HEK293 (cell line): Measurements from ENCODE around the gene ISG15.

Source experiments
- CTCF ChIP-seq: fragments of 450-650 bp; formaldehyde crosslinking; IDR thresholded peaks from 2 replicates; pipeline ENCODE4 v1.5.1; 2016; ENCODE audit warnings: missing biosample characterization, missing genetic modification characterization
- ZNF274 ChIP-seq, 2 experiments: fragments of 200-500 bp in 1 of 2; fragments of 450-650 bp in 1 of 2; sonication (Bioruptor generic) in 1 of 2; formaldehyde crosslinking in 1 of 2; IDR thresholded peaks; 2 replicates each; pipeline versions ENCODE4 v1.5.1 to v1.6.1; 2014 to 2016; ENCODE audit warnings: borderline replicate concordance in 1 of 2, inconsistent platforms in 1 of 2, low read length in 1 of 2, missing biosample characterization in 1 of 2, missing genetic modification characterization in 1 of 2
- ZNF311 ChIP-seq: fragments of 450-650 bp; formaldehyde crosslinking; IDR thresholded peaks from 2 replicates; pipeline ENCODE4 v1.5.1; 2017; ENCODE audit warnings: missing biosample characterization, missing genetic modification characterization, borderline replicate concordance

DNA sequence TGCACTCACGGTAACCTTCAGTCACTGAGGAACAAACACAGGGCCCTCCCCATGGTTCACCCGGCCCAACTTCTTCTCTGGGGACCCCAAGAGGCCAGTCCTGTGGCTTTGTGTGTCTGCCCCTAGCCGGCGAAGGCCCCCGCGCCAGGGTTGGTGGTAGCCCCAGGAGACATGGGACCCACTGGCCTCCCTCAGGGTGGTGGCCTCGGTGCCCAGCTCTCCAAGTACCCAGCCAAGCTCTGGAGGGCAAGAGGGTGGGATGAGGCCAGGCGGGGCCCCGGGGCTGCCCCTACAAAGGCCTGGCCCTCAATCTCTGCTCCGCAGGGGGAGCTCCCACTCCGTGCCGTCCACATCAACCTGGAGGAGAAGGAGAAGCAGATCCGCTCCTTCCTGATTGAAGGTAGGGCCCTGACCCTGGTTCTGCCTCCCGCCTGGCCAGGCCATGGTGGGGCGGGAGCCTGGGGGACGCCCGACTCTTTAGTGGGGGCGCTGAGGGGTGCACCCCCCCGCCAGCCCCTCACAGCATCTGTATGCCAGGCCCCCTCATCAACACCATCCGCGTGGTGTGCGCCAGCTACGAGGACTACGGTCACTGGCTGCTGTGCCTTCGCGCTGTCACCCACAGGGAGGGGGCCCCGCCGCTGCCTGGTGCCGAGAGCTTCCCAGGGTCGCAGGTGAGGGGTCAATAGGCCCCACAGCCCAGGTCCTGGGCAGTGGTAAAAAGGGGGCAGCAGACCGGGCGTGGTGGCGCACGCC, 41.4 kb upstream of the ISG15 start:
- no peak for TF ChIP-seq ZNF274 (IDR thresholded peaks at IDR 0.05; ENCODE audit: low read length)
- TF ChIP-seq ZNF274 (tag by site-specific recombination; IDR thresholded peaks at IDR 0.05; ENCODE audit: borderline replicate concordance), result no peak
- no peak for TF ChIP-seq CTCF (tag by site-specific recombination)
- TF ChIP-seq ZNF311 (tag by site-specific recombination), result no peak
